ENCODE measurements around the gene TNFAIP3.

The TNFAIP3 gene

DNA sequence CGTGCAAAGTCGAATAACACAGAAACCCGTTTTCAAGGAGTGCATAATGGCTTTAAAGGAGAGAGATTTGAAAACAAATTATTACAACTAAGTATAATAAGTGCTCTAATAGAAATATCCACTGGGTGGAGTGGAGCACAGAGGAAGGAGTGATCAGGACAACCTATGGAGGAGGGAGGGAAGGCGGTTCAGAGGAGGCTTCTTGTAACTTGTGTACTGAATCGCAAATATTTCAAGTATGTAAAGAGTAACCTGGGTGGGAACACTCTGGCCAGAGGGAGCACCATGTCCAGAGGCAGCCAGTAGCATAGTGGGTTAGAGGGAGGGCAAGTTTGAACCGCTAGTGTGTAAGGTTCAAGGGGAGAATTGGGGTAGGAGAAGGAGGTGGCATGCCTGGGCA lies 21.6 kb upstream of the TNFAIP3 start:
- DNase-seq, result peak; percentile 27 to 33

GRCh38 chr6:137846274-137846673 lies 20.8 kb upstream of the TNFAIP3 start:
- DNase-seq, result no peak

DNA sequence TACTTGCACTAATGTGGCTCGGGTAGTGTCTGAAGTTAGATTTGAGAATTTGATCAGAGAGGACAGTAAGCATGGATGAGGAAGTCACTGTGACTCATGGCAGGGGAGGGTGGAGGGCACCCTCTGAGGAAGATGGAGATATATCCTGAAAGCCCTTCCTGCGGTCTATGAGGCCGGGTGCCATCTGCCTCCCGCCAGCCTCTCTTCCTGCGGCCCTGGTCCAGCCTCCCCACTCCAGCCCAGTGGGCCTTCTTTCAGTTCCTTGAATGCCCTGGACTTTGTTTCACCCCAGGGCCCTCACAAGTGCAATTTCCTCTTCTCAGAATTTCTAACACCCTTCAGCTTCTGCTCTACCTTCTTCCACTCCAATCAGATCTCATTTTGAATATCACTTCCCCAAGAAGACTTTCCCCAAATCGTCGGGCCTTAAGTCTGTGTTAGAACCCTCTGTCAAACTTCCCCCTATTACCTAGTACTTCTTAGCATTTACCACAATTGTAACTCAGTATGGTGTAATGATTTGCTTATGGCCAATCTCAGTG lies 20.2 kb upstream of the TNFAIP3 start:
- peak; percentile 95 for DNase-seq

DNA sequence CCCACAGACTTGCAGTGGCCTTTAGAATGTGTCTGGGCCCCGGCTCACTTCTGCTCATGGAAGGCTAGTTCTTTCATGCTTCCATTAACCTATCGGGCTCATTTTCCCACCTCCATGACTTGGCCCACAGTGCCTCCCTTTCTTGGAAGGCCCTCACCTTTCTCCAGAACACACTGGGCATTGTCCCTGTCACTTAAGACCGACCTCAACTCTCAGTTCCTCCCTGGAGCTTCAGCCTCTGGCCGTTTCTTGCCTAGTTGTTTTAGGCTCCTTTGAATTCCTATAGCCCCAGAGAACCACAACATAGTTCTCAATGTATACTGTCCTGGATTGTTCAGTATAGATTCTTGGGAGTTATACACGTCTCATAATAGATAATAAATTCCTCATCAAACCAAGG lies 19.3 kb upstream of the TNFAIP3 start:
- no peak for DNase-seq

DNA sequence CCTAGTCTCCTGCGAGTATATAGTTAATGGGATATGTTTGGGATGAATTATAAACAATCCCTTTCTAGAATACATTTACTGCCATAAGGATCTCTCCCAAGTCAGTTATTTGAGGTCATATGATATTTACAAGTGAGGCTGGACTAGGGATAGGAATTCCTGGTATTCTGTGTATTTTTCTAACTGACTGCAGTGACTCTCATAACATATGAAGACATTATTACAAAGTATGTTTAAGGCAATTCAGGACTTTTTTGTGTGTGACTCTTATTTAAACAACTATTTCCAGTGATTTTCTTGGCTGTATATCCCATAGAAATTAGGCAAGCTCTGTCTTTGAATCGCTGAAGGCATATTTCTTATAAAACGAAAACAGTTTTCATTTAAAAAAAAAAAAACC lies 18.4 kb upstream of the TNFAIP3 start:
- no peak for DNase-seq

GRCh38 chr6:137849181-137849980 lies 17.7 kb upstream of the TNFAIP3 start:
- no peak for DNase-seq

DNA sequence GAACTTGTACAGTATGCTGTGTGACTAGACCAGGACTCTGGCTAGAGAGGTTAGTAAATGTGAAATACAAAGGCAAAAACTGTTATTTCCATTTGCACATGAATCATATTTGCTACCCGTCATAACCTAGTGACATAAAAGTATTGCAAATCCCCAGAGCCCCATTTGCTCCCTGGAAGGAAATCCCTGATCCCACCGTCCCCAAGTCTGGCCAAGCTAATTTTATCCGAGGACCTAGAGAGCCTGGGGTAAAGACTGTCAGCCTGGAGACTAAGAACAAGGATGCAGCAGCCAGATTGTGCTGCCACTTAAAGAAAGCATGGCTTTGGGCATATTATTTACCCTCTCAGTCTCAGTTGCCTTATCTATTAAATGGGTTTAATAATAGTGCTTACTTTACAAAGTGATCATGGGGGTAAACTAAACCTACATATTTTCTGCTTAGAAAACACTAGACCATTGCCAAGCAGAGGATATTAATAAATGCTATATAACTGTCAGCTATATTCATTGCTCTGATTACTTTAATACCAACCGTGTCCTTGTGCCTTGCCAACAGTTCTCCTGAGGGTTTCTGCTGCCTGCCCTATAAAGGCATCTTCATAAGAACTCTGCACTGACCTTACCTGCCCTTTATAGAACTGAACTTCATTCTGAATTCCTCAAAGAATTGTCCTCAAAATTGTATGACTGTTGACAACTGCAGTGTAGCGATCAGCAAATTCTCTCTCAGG lies 16.9 kb upstream of the TNFAIP3 start:
- no peak for DNase-seq

- DNase-seq, result no peak
Measured at GRCh38 chr6:137850816-137851602, 16.1 kb upstream of the TNFAIP3 start.

DNA sequence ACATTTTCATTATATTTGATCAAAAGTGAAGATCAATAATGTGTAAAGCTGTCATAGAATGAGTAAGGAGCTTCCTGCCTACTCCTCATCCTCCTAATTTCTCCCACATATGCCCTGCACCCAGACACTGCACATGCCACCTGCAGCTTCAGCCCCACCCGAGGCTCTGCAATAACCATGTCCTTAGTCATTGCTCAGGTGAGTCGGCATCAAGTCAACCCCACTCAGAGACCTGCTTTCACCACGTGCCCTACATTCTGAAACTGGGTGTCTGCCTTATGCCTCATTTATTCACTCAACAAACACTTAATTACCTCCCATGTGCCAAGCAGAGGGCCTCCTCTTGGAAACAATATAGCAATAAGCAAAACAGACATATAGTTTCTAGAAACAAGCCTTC lies 15.4 kb upstream of the TNFAIP3 start:
- DNase-seq, result no peak

DNA sequence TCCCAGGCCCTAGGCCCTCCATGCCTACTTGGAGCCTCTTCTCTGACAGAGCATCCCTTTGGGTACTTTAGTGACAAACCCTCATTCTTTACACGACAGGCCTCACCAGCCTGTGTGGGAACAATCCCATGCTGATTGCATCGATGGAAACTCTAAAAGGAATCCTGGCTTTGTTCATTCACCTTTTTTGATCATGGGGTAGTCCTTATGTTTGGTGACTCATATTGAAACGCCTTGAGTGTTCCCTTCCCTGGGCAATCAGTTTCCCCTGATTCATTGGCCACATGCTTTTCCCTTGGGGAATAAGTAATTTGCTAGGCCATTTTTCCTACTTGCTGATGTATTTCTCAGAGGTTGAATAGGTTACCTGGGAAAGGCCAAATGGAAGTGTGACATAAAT lies 14.7 kb upstream of the TNFAIP3 start:
- DNase-seq, result no peak

- DNase-seq, result no peak
Measured at GRCh38 chr6:137852811-137853210, 14.2 kb upstream of the TNFAIP3 start.

DNA sequence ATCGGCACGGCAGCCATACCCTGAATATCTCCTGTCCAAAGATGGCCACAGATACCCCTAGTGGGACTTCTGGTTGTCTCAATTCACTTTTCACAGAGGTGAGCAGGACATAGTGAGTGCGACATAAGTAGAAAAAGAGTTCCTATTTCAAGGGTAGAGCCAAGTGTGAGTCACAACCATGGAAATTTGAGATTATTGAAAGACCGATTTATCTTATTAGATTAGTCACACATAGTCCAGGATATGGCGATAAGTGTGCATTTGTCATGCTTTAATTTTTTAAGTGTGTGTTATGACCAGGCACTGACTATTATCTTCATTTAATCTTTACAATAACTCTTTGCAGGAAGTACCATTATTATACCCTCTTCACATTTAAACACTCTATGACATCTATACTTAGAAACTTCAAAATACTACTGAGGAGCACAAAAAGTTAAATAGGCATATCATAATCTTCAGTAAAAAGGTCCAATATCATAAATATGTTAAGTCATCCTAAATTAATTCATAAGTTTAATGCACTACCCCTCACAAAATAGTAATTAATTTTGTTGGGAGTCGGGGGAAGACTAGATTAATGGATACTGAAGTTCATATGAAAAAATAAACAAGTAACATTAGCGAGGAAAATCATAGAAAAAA lies 13.4 kb upstream of the TNFAIP3 start:
- no peak for DNase-seq

DNA sequence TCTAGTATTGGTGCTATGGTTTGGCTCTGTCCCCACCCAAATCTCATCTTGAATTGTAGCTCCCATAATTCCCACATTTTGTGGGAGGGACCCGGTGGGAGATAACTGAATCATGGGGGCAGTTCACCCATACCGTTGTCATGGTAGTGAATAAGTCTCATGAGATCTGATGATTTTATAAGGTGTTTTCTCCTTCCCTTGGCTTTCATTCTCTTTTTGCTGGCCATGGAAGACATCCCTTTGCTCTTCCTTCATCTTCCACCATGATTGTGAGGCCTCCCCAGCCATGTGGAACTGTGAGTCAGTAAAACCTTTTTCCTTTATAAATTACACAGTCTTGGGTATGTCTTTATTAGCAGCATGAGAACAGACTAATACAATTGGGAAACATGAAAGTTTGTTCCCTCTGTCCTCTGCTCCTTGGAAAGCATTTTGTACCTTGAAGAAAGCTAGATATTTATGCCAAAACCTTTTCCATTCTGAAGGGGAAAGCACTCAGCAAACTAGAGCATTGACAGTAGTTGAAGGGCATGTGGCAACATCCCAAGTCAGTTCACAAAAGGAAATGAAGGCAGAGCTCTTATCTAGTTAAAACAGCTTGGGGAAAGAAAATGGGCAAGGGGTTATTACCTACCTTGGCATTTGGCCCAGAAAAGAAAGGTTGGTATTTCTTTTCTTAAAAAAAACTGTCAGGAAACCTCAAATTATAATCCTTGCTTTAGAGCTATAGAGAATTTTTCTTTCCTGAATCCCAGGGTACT lies 10.7 kb upstream of the TNFAIP3 start:
- peak in 1 of 2 experiments; percentile 14 for DNase-seq

DNA sequence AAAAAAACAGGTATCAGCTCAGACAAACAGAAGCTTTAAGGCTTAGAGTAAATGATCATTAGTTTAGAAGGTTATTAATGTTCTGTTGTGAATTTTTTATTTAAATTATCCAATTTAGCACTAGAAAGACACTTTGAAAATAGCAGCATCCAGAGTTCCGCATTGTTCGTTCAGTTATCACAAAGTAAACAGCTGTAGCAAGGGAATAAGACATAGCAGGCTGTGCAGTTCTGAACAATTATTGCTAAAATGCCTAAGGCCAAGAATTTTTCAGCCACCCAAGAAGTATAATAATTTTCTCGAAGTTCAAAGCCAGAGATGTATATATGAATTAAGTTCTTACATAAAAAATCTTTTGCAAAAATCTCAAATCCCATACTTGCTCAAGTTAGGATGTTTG lies 8.0 kb upstream of the TNFAIP3 start:
- no peak for DNase-seq

- DNase-seq, result no peak
Measured at GRCh38 chr6:137860394-137861005, 6.6 kb upstream of the TNFAIP3 start.

DNA sequence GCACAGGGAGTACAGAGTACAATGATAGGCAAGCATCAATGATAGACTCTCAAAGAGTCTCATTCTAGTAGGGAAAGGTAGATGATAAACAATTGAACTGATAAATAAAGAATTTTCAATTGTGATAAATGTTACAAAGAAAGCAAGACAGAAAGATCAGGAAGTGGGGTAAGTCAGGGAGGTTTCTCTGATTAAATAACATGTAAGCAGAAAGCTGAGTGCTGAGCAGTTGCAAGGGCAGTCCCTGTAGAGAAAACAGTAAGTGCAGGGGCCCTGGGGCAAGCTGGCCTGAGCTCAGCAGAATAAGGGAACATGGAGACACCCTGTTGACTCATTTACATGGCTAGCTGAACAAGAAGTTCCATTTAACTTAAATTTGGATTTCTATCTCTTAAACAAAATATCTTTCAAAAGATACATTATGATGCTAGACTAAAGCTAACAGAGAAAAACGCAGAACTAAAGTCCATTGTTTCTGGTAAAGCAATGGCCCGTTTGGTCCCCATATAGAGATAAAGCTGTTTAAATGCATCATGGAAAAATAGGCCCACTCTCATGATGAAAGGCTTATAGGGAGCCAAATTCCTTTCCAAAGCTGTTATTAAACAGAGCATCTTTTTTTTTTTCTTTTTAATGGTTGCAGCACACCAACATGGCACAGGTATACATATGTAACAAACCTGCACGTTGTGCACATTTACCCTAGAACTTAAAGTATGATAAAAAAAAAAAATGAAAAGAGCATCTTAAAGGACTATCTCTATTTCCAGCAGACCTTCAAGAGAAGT lies 5.3 kb upstream of the TNFAIP3 start:
- no peak for DNase-seq

- DNase-seq, result no peak
Measured at GRCh38 chr6:137862419-137863090, 4.5 kb upstream of the TNFAIP3 start.

GRCh38 chr6:137863091-137863797 lies 3.8 kb upstream of the TNFAIP3 start:
- DNase-seq, result no peak

DNA sequence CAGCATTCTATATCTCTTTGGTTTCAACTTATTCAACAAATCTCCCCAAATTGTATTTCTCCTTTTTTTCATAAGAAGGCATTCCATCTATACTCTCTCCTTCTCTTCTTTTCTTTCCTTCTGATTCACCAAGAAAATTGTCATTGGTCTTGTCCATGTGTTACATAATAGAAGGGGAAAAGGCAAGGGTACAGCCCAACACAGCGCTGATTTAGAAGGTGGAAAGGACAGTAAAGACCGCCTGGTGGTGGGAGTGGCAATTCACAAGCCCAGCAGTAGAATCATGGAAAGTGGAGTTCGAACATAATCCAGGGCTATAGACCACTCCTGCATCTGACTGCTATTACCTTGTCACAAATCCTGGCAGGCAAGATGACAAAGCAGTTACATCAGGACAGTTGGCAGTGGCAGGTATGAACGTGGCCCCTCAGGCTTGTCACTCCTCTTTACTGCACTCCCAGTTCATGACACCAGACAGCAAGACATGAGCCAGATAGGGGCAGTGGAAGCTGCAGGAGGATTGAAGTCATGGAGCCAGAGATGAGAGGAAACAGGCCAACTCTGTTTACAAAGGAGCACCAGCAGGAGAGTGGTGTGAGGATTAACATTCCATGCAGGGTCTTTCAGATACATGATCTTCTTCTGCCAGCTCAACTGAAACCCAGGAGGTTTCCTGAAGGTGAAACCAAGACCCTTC lies 2.1 kb upstream of the TNFAIP3 start:
- no peak for DNase-seq

Data from Kasumi-1 (cell line).